NCI-H187 (cell line): ENCODE measurements around the gene IRF9.

ENCODE experiments used
- DNase-seq, 2 experiments: peaks; one replicate each; lab custom pipeline; 2025; lab: John Stamatoyannopoulos, UW

IRF9 gene

GRCh38 chr14:24131549-24131966 lies 29.5 kb upstream of the IRF9 start:
- no peak for DNase-seq

- no peak for DNase-seq
Observed at GRCh38 chr14:24132061-24132685, 28.9 kb upstream of the IRF9 start.

- no peak for DNase-seq
Observed at GRCh38 chr14:24132976-24133375, 28.1 kb upstream of the IRF9 start.

GRCh38 chr14:24133735-24134134 lies 27.3 kb upstream of the IRF9 start:
- no peak for DNase-seq

DNA sequence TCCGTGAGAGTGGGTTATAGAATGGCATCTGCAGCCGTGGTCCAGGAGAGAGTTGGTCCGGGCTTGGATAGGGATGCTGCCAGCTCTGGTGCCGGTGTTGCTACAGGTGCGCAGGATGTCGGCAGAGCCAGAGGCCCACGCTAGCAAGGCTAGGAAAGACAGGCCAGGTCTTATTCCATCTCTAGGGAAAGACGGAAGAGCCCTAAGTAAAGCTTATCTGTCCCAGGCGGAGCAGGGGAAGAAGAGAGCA lies 25.6 kb upstream of the IRF9 start:
- no peak for DNase-seq

DNA sequence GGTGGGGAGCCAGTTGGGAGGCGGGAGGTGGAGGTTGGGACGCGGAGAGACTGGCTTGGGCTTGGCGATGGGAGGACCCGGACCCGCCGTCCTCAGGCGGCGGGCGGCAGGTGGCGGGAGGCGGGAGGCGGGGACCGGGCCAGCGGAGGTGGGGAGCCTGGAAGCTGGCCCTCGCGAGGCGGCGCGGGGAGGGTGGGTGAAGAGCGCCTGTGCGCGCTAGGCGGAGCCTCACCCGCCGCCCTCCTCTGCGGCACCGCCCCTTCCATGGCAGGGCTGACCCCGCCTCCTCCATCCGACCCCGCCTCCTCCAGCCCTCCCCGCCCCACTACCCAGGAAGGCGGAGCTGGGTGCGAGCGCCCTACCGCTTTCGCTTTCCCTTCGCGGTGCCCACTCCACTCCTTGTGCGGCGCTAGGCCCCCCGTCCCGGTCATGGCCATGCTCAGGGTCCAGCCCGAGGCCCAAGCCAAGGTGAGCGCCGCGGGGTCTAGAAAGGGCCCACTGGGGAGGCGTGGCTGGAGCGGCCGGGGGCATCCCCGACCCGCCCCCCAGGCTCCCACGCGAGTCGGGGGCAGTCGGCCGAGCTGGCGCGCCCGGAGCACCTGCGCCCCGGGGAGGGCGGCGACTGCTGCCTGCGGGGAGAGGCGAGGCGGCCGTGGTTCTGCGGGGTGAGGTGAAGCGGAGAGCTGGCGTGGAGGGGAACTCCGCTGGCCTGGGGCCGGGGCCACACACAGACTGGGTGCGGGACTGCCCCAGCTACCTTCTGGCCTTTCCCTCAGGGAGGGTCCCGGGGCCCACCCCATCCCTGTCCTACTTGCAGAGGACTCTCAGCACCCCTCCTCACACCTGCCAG lies 25.0 kb upstream of the IRF9 start, which contains the start of gene PSME1:
PSME1 (plus strand) TSS at position 361 of the 850 bp plus-strand sequence; CDS start at position 430, 69 bp downstream.
- peak; percentile 91 to 95 for DNase-seq

DNA sequence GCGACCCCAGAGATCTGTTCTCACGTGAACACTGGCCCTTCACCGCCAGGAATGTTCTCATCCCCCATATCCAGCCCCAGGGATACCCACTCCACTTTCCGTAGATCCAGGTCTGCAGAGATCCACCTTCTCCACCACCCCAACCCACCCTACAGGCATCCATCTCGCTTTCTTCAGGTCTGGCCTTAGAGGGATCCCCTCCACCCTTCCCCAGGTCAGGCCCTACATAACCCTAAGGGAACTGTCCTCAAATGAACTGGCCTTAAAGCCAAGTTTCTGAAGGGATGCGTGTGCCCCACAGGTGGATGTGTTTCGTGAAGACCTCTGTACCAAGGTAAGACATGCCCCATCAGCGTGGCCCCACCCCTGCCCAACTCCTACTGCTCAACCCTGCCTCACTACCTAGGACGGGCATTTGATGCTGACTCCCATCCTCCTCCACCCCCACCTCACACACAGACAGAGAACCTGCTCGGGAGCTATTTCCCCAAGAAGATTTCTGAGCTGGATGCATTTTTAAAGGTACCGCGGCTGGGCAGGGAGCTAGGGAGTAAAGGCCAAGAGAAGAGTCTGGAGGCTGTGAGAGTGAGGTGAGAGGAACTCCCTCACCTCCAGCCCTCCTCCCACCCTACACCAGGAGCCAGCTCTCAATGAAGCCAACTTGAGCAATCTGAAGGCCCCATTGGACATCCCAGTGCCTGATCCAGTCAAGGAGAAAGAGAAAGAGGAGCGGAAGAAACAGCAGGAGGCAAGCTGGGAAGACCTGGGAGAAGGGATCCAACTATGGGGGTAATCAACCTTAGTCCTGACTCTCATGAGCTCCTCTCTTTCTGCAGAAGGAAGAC lies 24.2 kb upstream of the IRF9 start:
- no peak for DNase-seq

GRCh38 chr14:24137529-24138395 lies 23.3 kb upstream of the IRF9 start:
- DNase-seq = no peak

DNA sequence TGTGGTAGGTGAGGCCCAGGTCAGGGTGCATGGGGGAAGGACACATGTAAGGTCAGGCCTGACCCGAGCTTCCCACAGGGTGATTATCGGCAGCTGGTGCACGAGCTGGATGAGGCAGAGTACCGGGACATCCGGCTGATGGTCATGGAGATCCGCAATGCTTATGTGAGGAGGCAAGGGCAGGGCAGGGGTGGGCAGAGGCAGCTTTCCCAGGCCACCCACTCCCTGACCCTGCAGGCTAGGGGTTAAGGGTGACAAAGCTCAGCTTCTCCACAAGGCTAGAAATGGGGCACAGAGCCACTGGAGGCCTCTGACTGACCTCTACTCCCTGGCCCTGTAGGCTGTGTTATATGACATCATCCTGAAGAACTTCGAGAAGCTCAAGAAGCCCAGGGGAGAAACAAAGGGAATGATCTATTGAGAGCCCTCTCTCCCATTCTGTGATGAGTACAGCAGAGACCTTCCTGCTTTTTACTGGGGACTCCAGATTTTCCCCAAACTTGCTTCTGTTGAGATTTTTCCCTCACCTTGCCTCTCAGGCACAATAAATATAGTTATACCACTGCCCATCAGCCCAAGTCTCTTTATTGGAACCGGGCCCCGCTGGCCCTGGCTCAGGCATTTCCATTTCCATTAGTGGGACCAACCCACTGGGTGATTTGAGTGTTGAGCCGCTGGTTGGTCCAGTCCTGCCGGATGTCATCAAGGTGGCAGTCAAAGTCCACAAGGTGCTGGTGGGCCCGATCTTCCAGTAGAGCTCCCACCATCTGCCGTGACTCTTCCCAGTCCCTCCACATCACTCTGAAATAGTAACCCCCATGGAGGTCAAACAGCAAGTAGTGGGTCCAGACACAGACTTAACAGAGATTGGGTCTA lies 22.4 kb upstream of the IRF9 start:
- DNase-seq = no peak

DNA sequence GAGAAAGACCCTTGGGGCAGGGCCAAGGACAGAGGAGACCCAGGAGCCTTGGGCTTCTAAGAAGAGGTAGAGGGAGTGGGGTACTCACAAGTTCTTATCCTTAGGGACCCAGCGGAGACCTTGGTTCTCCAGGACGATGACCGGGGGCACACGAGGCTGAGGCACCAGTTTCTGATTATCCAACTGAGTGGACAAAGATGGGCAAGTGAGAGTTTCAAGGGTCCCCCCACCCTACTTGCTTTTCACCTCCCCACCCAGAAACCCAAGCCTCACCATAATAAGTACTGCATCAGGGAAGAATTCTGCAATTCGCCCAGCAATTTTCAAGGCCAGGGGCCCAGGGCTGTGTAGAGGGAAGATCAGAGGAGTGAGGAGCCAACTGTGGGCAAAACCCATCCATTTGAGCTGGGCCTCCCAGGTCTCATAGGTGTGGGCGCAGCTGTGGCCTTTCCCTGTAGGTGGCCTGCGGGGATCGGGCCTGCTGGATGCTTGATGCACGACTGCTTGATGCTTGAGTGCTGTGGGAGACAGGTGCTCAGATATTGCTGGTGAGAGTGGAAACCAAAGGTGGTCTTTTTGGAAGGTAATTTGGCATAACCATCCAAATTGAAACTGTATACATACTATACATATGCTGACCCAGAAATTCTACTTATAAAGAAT lies 21.7 kb upstream of the IRF9 start:
- DNase-seq = no peak

GRCh38 chr14:24141097-24141880 lies 19.8 kb upstream of the IRF9 start, which contains the start of gene EMC9:
TSS of gene EMC9 (minus strand) at chr14:24141591. CDS start at chr14:24141304, 287 bp downstream.
- peak; percentile 99 to 100 for DNase-seq

DNA sequence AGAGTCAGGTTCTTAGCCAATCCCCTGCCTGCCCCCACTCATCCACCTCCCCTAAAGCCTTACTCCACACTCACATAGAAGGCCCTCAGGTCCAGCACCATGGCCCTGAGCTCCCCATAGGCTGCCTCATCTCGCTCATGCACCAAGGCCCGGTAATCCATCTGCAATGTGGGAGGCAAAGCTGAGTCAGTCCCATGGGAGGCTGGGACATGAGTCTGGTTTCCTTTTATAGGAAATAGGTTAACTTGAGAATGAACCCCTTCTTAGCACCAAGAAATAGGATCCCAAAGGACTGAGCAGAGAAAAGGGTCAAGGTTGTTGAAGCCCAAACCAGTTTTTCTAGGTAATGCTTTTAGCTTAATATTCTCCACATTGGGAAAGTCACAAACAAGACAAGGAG lies 17.6 kb upstream of the IRF9 start:
- DNase-seq = no peak

DNA sequence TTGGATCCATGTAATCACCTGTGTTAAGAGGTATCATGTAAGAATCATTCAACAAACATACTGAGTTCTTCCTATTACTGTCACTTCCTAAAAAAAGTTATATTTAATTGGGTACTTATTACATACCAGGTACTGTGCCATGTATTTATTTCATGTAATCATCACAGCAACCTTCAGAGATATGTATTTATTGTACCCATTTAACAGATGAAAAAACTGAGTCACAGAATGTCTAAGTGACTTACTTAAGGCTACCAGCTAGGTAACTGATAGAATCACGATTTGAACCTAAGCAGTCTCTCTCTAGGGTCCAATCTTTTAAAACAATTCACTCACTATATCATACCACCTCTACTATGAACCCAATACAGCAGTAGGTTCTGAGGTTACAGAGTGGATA lies 16.6 kb upstream of the IRF9 start:
- DNase-seq = no peak

DNA sequence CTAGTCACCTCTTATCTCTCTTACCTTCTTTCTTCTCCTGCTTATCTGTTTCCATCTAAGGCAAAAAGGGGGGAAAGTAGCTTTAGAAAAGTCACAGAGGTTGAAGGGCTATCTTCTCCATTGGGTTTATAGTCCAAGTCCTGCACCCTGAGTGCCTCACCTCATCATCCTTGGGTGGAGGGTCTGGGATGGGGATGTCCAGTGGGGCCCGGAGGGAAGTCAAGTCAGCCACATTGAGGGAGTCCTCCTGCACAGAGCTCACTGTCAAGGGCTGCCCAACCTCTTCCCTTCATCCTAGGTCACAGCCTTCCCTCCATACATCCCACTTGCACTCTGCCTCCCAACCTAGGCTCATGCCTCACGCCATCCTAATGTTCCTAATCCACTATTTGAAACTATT lies 15.8 kb upstream of the IRF9 start:
- no peak for DNase-seq

GRCh38 chr14:24145690-24146452 lies 15.2 kb upstream of the IRF9 start:
- DNase-seq = peak in 1 of 2 experiments; percentile 87

- peak; percentile 92 to 97 for DNase-seq
Observed at GRCh38 chr14:24146453-24146977, 14.6 kb upstream of the IRF9 start, which contains the start of gene PSME2. TSS of gene PSME2 (minus strand) at chr14:24146610. CDS start at chr14:24146581, 29 bp downstream.

GRCh38 chr14:24146978-24147760 lies 13.9 kb upstream of the IRF9 start, which contains the start of gene RNF31:
TSS of gene RNF31 (plus strand) at chr14:24147498. CDS start at chr14:24147699, 201 bp downstream.
- peak; percentile 96 to 98 for DNase-seq
